H1 (cell line): Measurements from ENCODE around the gene ZBTB20. TPM values are rescaled to one million over a fixed set of nuclear protein-coding genes. Genes with fewer than 3 reads are reported as not detected.

ENCODE experiments used
- CTCF ChIA-PET: fragments of 300-600 bp; sonication (Branson Sonifier 250); formaldehyde crosslinking; loops from one replicate; lab custom pipeline; 2021; ENCODE audit not compliant: partially characterized antibody; lab: Charles Lee
- POLR2A ChIA-PET: fragments of 300-600 bp; sonication (Branson Sonifier 250); formaldehyde crosslinking; loops from one replicate; lab custom pipeline; 2021; ENCODE audit warnings: inconsistent platforms; ENCODE audit not compliant: partially characterized antibody; lab: Charles Lee
- DNase-seq, 2 experiments: peaks; one replicate each; pipeline versions ENCODE4 v3.0.0 to v3.0.0-alpha.2; 2010 to 2022; ENCODE audit warnings: low spot score in 2 of 2, low read depth in 1 of 2, mixed read lengths in 1 of 2
- FAIRE-seq: peaks from 2 replicates; lab custom pipeline; 2011; peaks lifted over from hg19 to GRCh38; lab: Jason Lieb, UNC
- H2AFZ ChIP-seq: 2 replicates; pipeline ENCODE4 v1.8.1; 2012; ENCODE audit warnings: low read length, inconsistent platforms
- H2AK5ac ChIP-seq: 2 replicates; pipeline ENCODE4 v1.6.1; 2013; ENCODE audit warnings: low read depth, low read length
- H2BK120ac ChIP-seq: replicated peaks from 2 replicates; pipeline ENCODE3; 2013; ENCODE audit warnings: low read depth, low read length, inconsistent platforms
- H2BK12ac ChIP-seq: 2 replicates; pipeline ENCODE4 v1.6.1; 2013; ENCODE audit warnings: low read depth, low read length
- H2BK15ac ChIP-seq: 2 replicates; pipeline ENCODE4 v1.6.1; 2013; ENCODE audit warnings: low read length
- H2BK20ac ChIP-seq: 2 replicates; pipeline ENCODE4 v1.6.1; 2013; ENCODE audit warnings: low read length
- H2BK5ac ChIP-seq: 2 replicates; pipeline ENCODE4 v1.6.1; 2013; ENCODE audit warnings: low read depth, low read length
- H3K14ac ChIP-seq: 2 replicates; pipeline ENCODE4 v1.6.1; 2013; ENCODE audit warnings: inconsistent platforms; ENCODE audit not compliant: insufficient read length
- H3K18ac ChIP-seq: 2 replicates; pipeline ENCODE4 v1.6.1; 2013; ENCODE audit warnings: low read length; ENCODE audit errors: extremely low read depth
- H3K23ac ChIP-seq: 2 replicates; pipeline ENCODE4 v1.6.1; 2013; ENCODE audit warnings: inconsistent platforms; ENCODE audit not compliant: insufficient read length
- H3K23me2 ChIP-seq: 2 replicates; pipeline ENCODE4 v1.6.1; 2013; ENCODE audit warnings: low read depth, low read length
- H3K27ac ChIP-seq: 2 replicates; pipeline ENCODE4 v1.6.1; 2011; ENCODE audit warnings: low read depth, low read length, inconsistent platforms
- H3K27me3 ChIP-seq, 4 experiments: replicated peaks in 1 of 4; 1 replicate in 1 of 4; 2 replicates in 3 of 4; pipeline versions ENCODE4 v1.6.1 to v1.8.1; 2011 to 2013; ENCODE audit warnings: low read length in 3 of 4, mild to moderate bottlenecking in 3 of 4, inconsistent platforms in 2 of 4, mixed read lengths in 2 of 4, moderate library complexity in 1 of 4; ENCODE audit not compliant: control insufficient read depth in 3 of 4, insufficient read depth in 3 of 4; ENCODE audit errors: extremely low read depth in 1 of 4
- H3K36me3 ChIP-seq, 4 experiments: 2 replicates each; pipeline versions ENCODE4 v1.6.1 to v1.8.1; 2011 to 2013; ENCODE audit warnings: mild to moderate bottlenecking in 4 of 4, low read length in 3 of 4, moderate library complexity in 2 of 4, control low read depth in 1 of 4, inconsistent platforms in 1 of 4; ENCODE audit not compliant: insufficient read depth in 4 of 4, control insufficient read depth in 2 of 4
- H3K4ac ChIP-seq: replicated peaks from 2 replicates; pipeline ENCODE3; 2013; ENCODE audit warnings: low read length, low read depth, mixed read lengths, inconsistent platforms; ENCODE audit not compliant: insufficient read length
- H3K4me1 ChIP-seq, 4 experiments: replicated peaks in 1 of 4; 1 replicate in 1 of 4; 2 replicates in 3 of 4; pipeline versions ENCODE4 v1.6.1 to v1.8.1; 2011 to 2013; ENCODE audit warnings: low read length in 3 of 4, inconsistent platforms in 2 of 4, mixed read lengths in 1 of 4; ENCODE audit not compliant: insufficient read depth in 4 of 4, control insufficient read depth in 3 of 4
- H3K4me2 ChIP-seq, 2 experiments: 2 replicates each; pipeline versions ENCODE4 v1.6.1 to v1.8.1; 2011 to 2013; ENCODE audit warnings: low read depth in 2 of 2, low read length in 2 of 2, control low read depth in 1 of 2, inconsistent platforms in 1 of 2, mild to moderate bottlenecking in 1 of 2; ENCODE audit not compliant: insufficient read depth in 1 of 2
- H3K4me3 ChIP-seq, 4 experiments: fragments of 200-600, 300-600 bp in 1 of 4; sonication (generic), shearing (Covaris generic), sonication (Bioruptor Twin) in 1 of 4; 2 replicates each; pipeline versions ENCODE4 v1.5.1 to v1.8.1; 2011 to 2016; ENCODE audit warnings: low read length in 4 of 4, low read depth in 3 of 4, control low read depth in 2 of 4, inconsistent platforms in 2 of 4, mild to moderate bottlenecking in 2 of 4, mixed read lengths in 1 of 4, moderate library complexity in 1 of 4; ENCODE audit not compliant: insufficient read depth in 2 of 4; ENCODE audit errors: extremely low read depth in 1 of 4
- H3K56ac ChIP-seq: replicated peaks from 2 replicates; pipeline ENCODE3; 2013; ENCODE audit warnings: low read depth, mild to moderate bottlenecking, mixed read lengths, low read length, inconsistent platforms; ENCODE audit not compliant: insufficient read length
- H3K79me1 ChIP-seq: 2 replicates; pipeline ENCODE4 v1.6.1; 2013; ENCODE audit warnings: low read depth, low read length, control low read depth
- H3K79me2 ChIP-seq, 2 experiments: 2 replicates each; pipeline versions ENCODE4 v1.6.1 to v1.8.1; 2012 to 2013; ENCODE audit warnings: low read length in 2 of 2, mild to moderate bottlenecking in 2 of 2, inconsistent platforms in 1 of 2; ENCODE audit not compliant: insufficient read depth in 2 of 2, control insufficient read depth in 1 of 2
- H3K9ac ChIP-seq, 4 experiments: replicated peaks in 1 of 4; 1 replicate in 1 of 4; 2 replicates in 3 of 4; pipeline versions ENCODE4 v1.6.1 to v1.8.1; 2011 to 2013; ENCODE audit warnings: low read depth in 3 of 4, low read length in 3 of 4, control low read depth in 2 of 4, mild to moderate bottlenecking in 2 of 4, moderate library complexity in 2 of 4, inconsistent platforms in 1 of 4; ENCODE audit errors: extremely low read depth in 1 of 4
- H3K9me3 ChIP-seq, 2 experiments: 2 replicates each; pipeline versions ENCODE4 v1.6.1 to v1.8.1; 2012 to 2013; ENCODE audit warnings: mild to moderate bottlenecking in 2 of 2, moderate library complexity in 2 of 2, control low read depth in 1 of 2, inconsistent platforms in 1 of 2, low read depth in 1 of 2, low read length in 1 of 2, mixed read lengths in 1 of 2; ENCODE audit not compliant: insufficient read depth in 2 of 2
- H4K20me1 ChIP-seq, 2 experiments: replicated peaks in 1 of 2; 2 replicates each; pipeline versions ENCODE3 to v1.8.1; 2011 to 2013; ENCODE audit warnings: inconsistent platforms in 2 of 2, low read length in 2 of 2, mild to moderate bottlenecking in 1 of 2; ENCODE audit not compliant: insufficient read depth in 2 of 2, control insufficient read depth in 1 of 2
- H4K5ac ChIP-seq: 2 replicates; pipeline ENCODE4 v1.6.1; 2013; ENCODE audit warnings: low read length, low read depth, mixed read lengths, inconsistent platforms; ENCODE audit not compliant: insufficient read length
- H4K8ac ChIP-seq: 2 replicates; pipeline ENCODE4 v1.8.0; 2013; ENCODE audit warnings: mild to moderate bottlenecking, moderate library complexity, low read length, inconsistent platforms; ENCODE audit not compliant: insufficient read depth; ENCODE audit errors: extremely low read depth
- H4K91ac ChIP-seq: replicated peaks from 2 replicates; pipeline ENCODE3; 2013; ENCODE audit warnings: low read length, mixed read lengths, inconsistent platforms; ENCODE audit not compliant: insufficient read length
- BACH1 ChIP-seq: IDR thresholded peaks from 2 replicates; pipeline ENCODE4 v1.6.1; 2012; ENCODE audit warnings: low read length, improper control_type of control experiment
- HDAC2 ChIP-seq, 2 experiments: fragments of 300-600 bp in 1 of 2; sonication (generic) in 1 of 2; IDR thresholded peaks; 2 replicates each; pipeline ENCODE4 v1.6.1; 2011 to 2012; ENCODE audit warnings: low read depth in 2 of 2, low read length in 2 of 2, mild to moderate bottlenecking in 2 of 2, moderate library complexity in 2 of 2, borderline replicate concordance in 1 of 2, inconsistent platforms in 1 of 2
- WGBS, 2 experiments: shearing (Covaris generic) in 1 of 2; methylation state at CpG; one replicate each; pipeline versions ENCODE4 v1.1.6 to v1.1.7; 2013 to 2015; ENCODE audit warnings: low lambda C conversion rate in 2 of 2, mixed read lengths in 2 of 2, inconsistent platforms in 1 of 2, low coverage in 1 of 2, missing lambda C conversion rate in 1 of 2; ENCODE audit not compliant: insufficient replicate concordance in 2 of 2, insufficient coverage in 1 of 2, insufficient read length in 1 of 2; ENCODE audit errors: extremely low coverage in 1 of 2, missing lambda C conversion rate in 1 of 2; 5-methylcytosine and 5-hydroxymethylcytosine counted together
- polyA plus RNA-seq, 7 experiments: library from polyadenylated mRNA; depleted of rRNA in 3 of 7; stranded (reverse) in 5 of 7; unstranded in 2 of 7; fragments of >200 nt in 5 of 7; fragments of 200-250 nt in 2 of 7; gene quantifications; 1 replicate in 5 of 7; 2 replicates in 1 of 7; 4 replicates in 1 of 7; pipeline versions ENCODE4 v1.2.1 to v1.2.3, GENCODE V29; 2011 to 2013; ENCODE audit warnings: missing spikeins in 2 of 7, mixed read lengths in 2 of 7
- total RNA-seq: library from RNA; stranded (reverse); fragmentation: NEBNext Ultra II Directional; extraction: Animal tissue kit (Norgen Biotek cat#: 25700); gene quantifications from 2 replicates; pipeline ENCODE4 v1.2.1, GENCODE V29; 2021
- TF ChIP-seq, protein P1 (sequence below): IDR thresholded peaks from 2 replicates; pipeline ENCODE4 v1.6.1; 2011; ENCODE audit warnings: low read length, improper control_type of control experiment
- TF ChIP-seq, protein P2 (sequence below): IDR thresholded peaks from 2 replicates; pipeline ENCODE4 v1.6.1; 2012; ENCODE audit warnings: low read length, inconsistent platforms

Gene ZBTB20
- total and polyA plus RNA-seq, 2 of the 8 experiments (the other 6 are each of a cell fraction or from before 2014, with no cell fraction given), result 0.35 to 1.3 TPM

DNA sequence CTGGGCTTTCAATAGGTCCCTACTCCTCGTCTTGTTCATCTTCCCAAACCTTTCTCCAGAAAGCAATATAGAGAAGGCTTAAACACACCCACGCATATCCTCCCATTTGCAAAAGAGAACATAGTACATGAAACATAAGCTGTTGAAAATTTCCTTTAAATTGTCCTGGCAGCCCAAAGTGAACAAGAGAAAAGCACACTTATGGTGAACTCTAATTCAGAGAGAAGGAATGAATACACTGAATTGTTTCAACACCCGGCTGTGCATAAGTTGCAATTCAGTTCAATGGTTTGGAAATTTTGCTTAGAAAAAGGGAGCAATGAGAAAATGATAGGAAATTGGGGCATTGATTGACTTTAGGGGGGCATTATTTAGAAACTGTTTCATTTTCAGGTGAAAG is 650.6 kb downstream of the ZBTB20 start:
- Histone ChIP-seq H2BK15ac (no peak overlapping the region), H2BK12ac (no peak overlapping the region), H2BK120ac (no peak overlapping the region), H3K27me3 (no peaks in the 10 kb centered on the region), H3K4me3 (no peak overlapping the region), H3K9ac (no peak overlapping the region), H3K18ac (no peak overlapping the region), H4K8ac (no peak overlapping the region), H4K20me1 (no peaks in the 10 kb centered on the region), H2AFZ (no peak overlapping the region), H3K4me2 (no peak overlapping the region), H2AK5ac (no peak overlapping the region), H4K91ac (no peak overlapping the region), H3K27ac (no peak overlapping the region), H3K23me2 (no peaks in the 10 kb centered on the region), H3K23ac (no peak overlapping the region), H2BK20ac (no peak overlapping the region), H3K9me3 (no peaks in the 10 kb centered on the region), H3K36me3 (no peaks in the 10 kb centered on the region), H3K4ac (no peak overlapping the region), H4K5ac (no peak overlapping the region), H2BK5ac (no peak overlapping the region), H3K79me1 (no peaks in the 10 kb centered on the region), H3K79me2 (no peaks in the 10 kb centered on the region), H3K56ac (no peak overlapping the region), H3K14ac (no peak overlapping the region), H3K4me1 (no peaks in the 10 kb centered on the region)
- DNase-seq (no peak), FAIRE-seq (no peak)
- WGBS, 2 experiments, result 93% methylated on average over 3 of the region's 3 CpGs; no CpG with 5 or more reads in 1 of the 2 experiments
- ChIA-PET CTCF (interaction anchor here (1.0 kb wide), 1 partner anchor 28 kb away, joined by 3 read pairs; no protein-coding TSS in a partner anchor), POLR2A (no interaction called here)
- TF ChIP-seq, protein P1, sequence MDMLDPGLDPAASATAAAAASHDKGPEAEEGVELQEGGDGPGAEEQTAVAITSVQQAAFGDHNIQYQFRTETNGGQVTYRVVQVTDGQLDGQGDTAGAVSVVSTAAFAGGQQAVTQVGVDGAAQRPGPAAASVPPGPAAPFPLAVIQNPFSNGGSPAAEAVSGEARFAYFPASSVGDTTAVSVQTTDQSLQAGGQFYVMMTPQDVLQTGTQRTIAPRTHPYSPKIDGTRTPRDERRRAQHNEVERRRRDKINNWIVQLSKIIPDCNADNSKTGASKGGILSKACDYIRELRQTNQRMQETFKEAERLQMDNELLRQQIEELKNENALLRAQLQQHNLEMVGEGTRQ, result no peak
- TF ChIP-seq HDAC2 (IDR thresholded peaks at IDR 0.05; ENCODE audit: borderline replicate concordance in 1 of 2, low read depth in 2 of 2, low read length in 2 of 2), result no peak
- TF ChIP-seq, protein P2, sequence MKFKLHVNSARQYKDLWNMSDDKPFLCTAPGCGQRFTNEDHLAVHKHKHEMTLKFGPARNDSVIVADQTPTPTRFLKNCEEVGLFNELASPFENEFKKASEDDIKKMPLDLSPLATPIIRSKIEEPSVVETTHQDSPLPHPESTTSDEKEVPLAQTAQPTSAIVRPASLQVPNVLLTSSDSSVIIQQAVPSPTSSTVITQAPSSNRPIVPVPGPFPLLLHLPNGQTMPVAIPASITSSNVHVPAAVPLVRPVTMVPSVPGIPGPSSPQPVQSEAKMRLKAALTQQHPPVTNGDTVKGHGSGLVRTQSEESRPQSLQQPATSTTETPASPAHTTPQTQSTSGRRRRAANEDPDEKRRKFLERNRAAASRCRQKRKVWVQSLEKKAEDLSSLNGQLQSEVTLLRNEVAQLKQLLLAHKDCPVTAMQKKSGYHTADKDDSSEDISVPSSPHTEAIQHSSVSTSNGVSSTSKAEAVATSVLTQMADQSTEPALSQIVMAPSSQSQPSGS, result no peak
- no peak for TF ChIP-seq BACH1
